CD8-positive, alpha-beta memory T cell (primary cell): ENCODE results near the gene ASPG. TPM values are rescaled to one million over a fixed set of nuclear protein-coding genes. Genes with fewer than 3 reads are reported as not detected.
A peak's percentile ranks its signal among the peaks of the same experiment; 100 is the strongest.

Experiments
- CTCF ChIA-PET: fragments of 350-600 bp; sonication (Branson Sonifier 250); formaldehyde crosslinking; loops from one replicate; lab custom pipeline; 2021; ENCODE audit warnings: antibody characterized with exemption; lab: Charles Lee
- POLR2A ChIA-PET: fragments of 350-600 bp; sonication (Branson Sonifier 250); formaldehyde crosslinking; loops from one replicate; lab custom pipeline; 2021; ENCODE audit warnings: antibody characterized with exemption; lab: Charles Lee
- DNase-seq, 5 donors: peaks; one replicate each; pipeline versions ENCODE4 v3.0.0 to v3.0.0-alpha.2; 2020 to 2022; ENCODE audit warnings: mixed read lengths in 1 of 5
- H3K27ac ChIP-seq: one replicate; pipeline ENCODE4 v1.7.0; 2013; ENCODE audit warnings: low read depth, mild to moderate bottlenecking, low read length, moderate library complexity
- H3K27me3 ChIP-seq: 2 replicates; pipeline ENCODE4 v1.7.0; 2013; ENCODE audit warnings: low read length, mild to moderate bottlenecking; ENCODE audit not compliant: insufficient read depth, poor library complexity, severe bottlenecking
- H3K36me3 ChIP-seq: 2 replicates; pipeline ENCODE4 v1.7.0; 2013; ENCODE audit warnings: mild to moderate bottlenecking, low read length, moderate library complexity; ENCODE audit not compliant: insufficient read depth
- H3K4me1 ChIP-seq: 2 replicates; pipeline ENCODE4 v1.7.0; 2013; ENCODE audit warnings: mild to moderate bottlenecking, low read length, moderate library complexity; ENCODE audit not compliant: insufficient read depth
- H3K4me3 ChIP-seq: 2 replicates; pipeline ENCODE4 v1.7.0; 2013; ENCODE audit warnings: mild to moderate bottlenecking, low read length
- H3K9me3 ChIP-seq: 2 replicates; pipeline ENCODE4 v1.7.0; 2013; ENCODE audit warnings: mild to moderate bottlenecking, low read length
- H3K27ac Mint-ChIP-seq, 8 donors: one replicate each; pipeline ENCODE4 v1.8.0; 2020 to 2021; ENCODE audit warnings: mixed read lengths in 8 of 8, mild to moderate bottlenecking in 6 of 8, inconsistent platforms in 3 of 8, moderate library complexity in 3 of 8
- H3K27me3 Mint-ChIP-seq, 2 donors: one replicate each; pipeline ENCODE4 v1.8.0; 2020 to 2021; ENCODE audit warnings: mixed read lengths in 2 of 2, mild to moderate bottlenecking in 1 of 2, moderate library complexity in 1 of 2
- H3K36me3 Mint-ChIP-seq, 3 donors: one replicate each; pipeline ENCODE4 v1.8.0; 2020 to 2021; ENCODE audit warnings: mixed read lengths in 3 of 3, inconsistent platforms in 1 of 3, mild to moderate bottlenecking in 1 of 3
- H3K4me1 Mint-ChIP-seq, 3 donors: one replicate each; pipeline ENCODE4 v1.8.0; 2020 to 2021; ENCODE audit warnings: mixed read lengths in 3 of 3, inconsistent platforms in 1 of 3, mild to moderate bottlenecking in 1 of 3
- H3K4me3 Mint-ChIP-seq, 7 donors: one replicate each; pipeline ENCODE4 v1.8.0; 2020 to 2021; ENCODE audit warnings: mixed read lengths in 7 of 7, mild to moderate bottlenecking in 6 of 7, moderate library complexity in 4 of 7, inconsistent platforms in 2 of 7
- H3K9me3 Mint-ChIP-seq, 5 donors: one replicate each; pipeline ENCODE4 v1.8.0; 2020 to 2022; ENCODE audit warnings: mixed read lengths in 5 of 5, mild to moderate bottlenecking in 3 of 5, moderate library complexity in 2 of 5, inconsistent platforms in 1 of 5
- polyA plus RNA-seq: library from polyadenylated mRNA; unstranded; fragments of 300-500 nt; fragmentation: Illumina TruSeq; gene quantifications from one replicate; pipeline ENCODE4 v1.2.3, GENCODE V29; 2021
- total RNA-seq, 2 experiments: library from RNA; stranded (reverse); gene quantifications; one replicate each; pipeline ENCODE4 v1.2.3, GENCODE V29; 2021

The ASPG gene
- total and polyA plus RNA-seq, 3 experiments from 2014 or later, result not detected

- Histone ChIP-seq H3K36me3 (no peaks in the 10 kb centered on the region), H3K27ac (no peak overlapping the region), H3K27me3 (no peaks in the 10 kb centered on the region), H3K9me3 (peaks cover 5% of the 10 kb centered on the region), H3K4me3 (no peak overlapping the region), H3K4me1 (peaks cover 10% of the 10 kb centered on the region)
- peak; percentile 71 to 87 (median 78) for DNase-seq
- Mint-ChIP-seq H3K4me1 (peaks cover 11 to 20% (median 17%) of the 10 kb centered on the region in 3 donors), H3K27ac (peak overlapping the region in 6 of 8 donors; percentile 0 to 92 (median 70)), H3K27me3 (peaks cover 10 to 14% of the 10 kb centered on the region in 2 donors), H3K9me3 (peaks cover 3 to 8% (median 7%) of the 10 kb centered on the region in 5 donors), H3K4me3 (peak overlapping the region in 5 of 7 donors; percentile 0 to 69 (median 16)), H3K36me3 (no peaks in the 10 kb centered on the region)
- POLR2A ChIA-PET, result no interaction called here
- CTCF ChIA-PET, result interaction anchor here (0.6 to 3.0 kb wide), 15 partner anchors 9 to 1460 kb away, joined by 3 to 14 read pairs (median 4); no protein-coding TSS in a partner anchor
Observed at GRCh38 chr14:104078031-104078455, 7.5 kb upstream of the ASPG start.

GRCh38 chr14:104080376-104081260 is 4.9 kb upstream of the ASPG start:
- peaks cover 19 to 24% (median 20%) of the 10 kb centered on the region in 3 donors for H3K4me1 Mint-ChIP-seq
- ChIA-PET CTCF (interaction anchor here (1.5 kb wide), 1 partner anchor 483 kb away, joined by 5 read pairs; no protein-coding TSS in a partner anchor), POLR2A (no interaction called here)

GRCh38 chr14:104081261-104081835 is 4.2 kb upstream of the ASPG start:
- ChIA-PET POLR2A (no interaction called here), CTCF (interaction anchor here (1.5 kb wide), 1 partner anchor 483 kb away, joined by 5 read pairs; no protein-coding TSS in a partner anchor)
- H3K36me3 Mint-ChIP-seq, result no peaks in the 10 kb centered on the region
- H3K4me3 Mint-ChIP-seq, result no peak overlapping the region
- Histone ChIP-seq H3K27ac (no peak overlapping the region), H3K4me3 (no peak overlapping the region), H3K4me1 (peaks cover 10% of the 10 kb centered on the region), H3K9me3 (no peaks in the 10 kb centered on the region), H3K27me3 (no peaks in the 10 kb centered on the region), H3K36me3 (no peaks in the 10 kb centered on the region)
- no peak overlapping the region for H3K27ac Mint-ChIP-seq
- no peaks in the 10 kb centered on the region for H3K9me3 Mint-ChIP-seq
- no peak for DNase-seq
- H3K27me3 Mint-ChIP-seq, result peaks cover 11 to 22% of the 10 kb centered on the region in 2 donors
- H3K4me1 Mint-ChIP-seq, result peaks cover 19 to 24% (median 20%) of the 10 kb centered on the region in 3 donors

More at GRCh38 chr14:104080376-104081260, 4.9 kb upstream of the ASPG start:
- Mint-ChIP-seq H3K4me3 (no peak overlapping the region), H3K36me3 (no peaks in the 10 kb centered on the region), H3K27me3 (peaks cover 13 to 20% of the 10 kb centered on the region in 2 donors), H3K9me3 (no peaks in the 10 kb centered on the region), H3K27ac (no peak overlapping the region)
- Histone ChIP-seq H3K9me3 (no peaks in the 10 kb centered on the region), H3K27ac (no peak overlapping the region), H3K36me3 (no peaks in the 10 kb centered on the region), H3K4me1 (peaks cover 10% of the 10 kb centered on the region), H3K4me3 (no peak overlapping the region), H3K27me3 (no peaks in the 10 kb centered on the region)
- DNase-seq, result no peak

- no peak overlapping the region for H3K4me3 Mint-ChIP-seq
- CTCF ChIA-PET, result no interaction called here
- no peaks in the 10 kb centered on the region for H3K36me3 Mint-ChIP-seq
- POLR2A ChIA-PET, result no interaction called here
- Histone ChIP-seq H3K4me1 (peaks cover 7% of the 10 kb centered on the region), H3K4me3 (no peak overlapping the region), H3K27me3 (no peaks in the 10 kb centered on the region), H3K36me3 (no peaks in the 10 kb centered on the region), H3K9me3 (no peaks in the 10 kb centered on the region), H3K27ac (no peak overlapping the region)
- DNase-seq, result no peak
- H3K4me1 Mint-ChIP-seq, result peaks cover 14 to 19% (median 15%) of the 10 kb centered on the region in 3 donors
- peaks cover 11 to 20% of the 10 kb centered on the region in 2 donors for H3K27me3 Mint-ChIP-seq
- H3K9me3 Mint-ChIP-seq, result no peaks in the 10 kb centered on the region
- no peak overlapping the region for H3K27ac Mint-ChIP-seq
Observed at GRCh38 chr14:104081951-104082464, 3.5 kb upstream of the ASPG start.

- POLR2A ChIA-PET, result no interaction called here
- Histone ChIP-seq H3K27me3 (no peaks in the 10 kb centered on the region), H3K4me1 (peaks cover 6% of the 10 kb centered on the region), H3K36me3 (no peaks in the 10 kb centered on the region), H3K9me3 (no peaks in the 10 kb centered on the region), H3K4me3 (no peak overlapping the region), H3K27ac (no peak overlapping the region)
- H3K27me3 Mint-ChIP-seq, result peaks cover 13 to 22% of the 10 kb centered on the region in 2 donors
- CTCF ChIA-PET, result no interaction called here
- peaks cover 11 to 16% (median 13%) of the 10 kb centered on the region in 3 donors for H3K4me1 Mint-ChIP-seq
- DNase-seq, result no peak
- no peaks in the 10 kb centered on the region for H3K9me3 Mint-ChIP-seq
- H3K36me3 Mint-ChIP-seq, result no peaks in the 10 kb centered on the region
- H3K27ac Mint-ChIP-seq, result no peak overlapping the region
- no peak overlapping the region for H3K4me3 Mint-ChIP-seq
Observed at GRCh38 chr14:104082807-104083206, 2.7 kb upstream of the ASPG start.

GRCh38 chr14:104084251-104085002 is 1.1 kb upstream of the ASPG start:
- Mint-ChIP-seq H3K36me3 (no peaks in the 10 kb centered on the region), H3K27ac (peak overlapping the region in 1 of 8 donors; percentile 26), H3K4me3 (peak overlapping the region in 3 of 7 donors; percentile 27 to 41 (median 28)), H3K9me3 (no peaks in the 10 kb centered on the region), H3K27me3 (peaks cover 11 to 19% of the 10 kb centered on the region in 2 donors), H3K4me1 (peaks cover 0 to 8% (median 7%) of the 10 kb centered on the region in 3 donors)
- ChIA-PET POLR2A (no interaction called here), CTCF (no interaction called here)
- Histone ChIP-seq H3K4me3 (no peak overlapping the region), H3K27me3 (no peaks in the 10 kb centered on the region), H3K36me3 (no peaks in the 10 kb centered on the region), H3K4me1 (no peaks in the 10 kb centered on the region), H3K9me3 (no peaks in the 10 kb centered on the region), H3K27ac (no peak overlapping the region)
- no peak for DNase-seq

- Histone ChIP-seq H3K27me3 (no peaks in the 10 kb centered on the region), H3K4me3 (no peak overlapping the region), H3K9me3 (no peaks in the 10 kb centered on the region), H3K36me3 (no peaks in the 10 kb centered on the region), H3K4me1 (no peaks in the 10 kb centered on the region), H3K27ac (no peak overlapping the region)
- no peak for DNase-seq
- H3K27ac Mint-ChIP-seq, result no peak overlapping the region
- H3K36me3 Mint-ChIP-seq, result no peaks in the 10 kb centered on the region
- POLR2A ChIA-PET, result no interaction called here
- H3K4me3 Mint-ChIP-seq, result no peak overlapping the region
- no peaks in the 10 kb centered on the region for H3K9me3 Mint-ChIP-seq
- CTCF ChIA-PET, result interaction anchor here (3.7 kb wide), 1 partner anchor 9 kb away, joined by 14 read pairs; no protein-coding TSS in a partner anchor
- H3K4me1 Mint-ChIP-seq, result peaks cover 0 to 8% (median 7%) of the 10 kb centered on the region in 3 donors
- peaks cover 11 to 19% of the 10 kb centered on the region in 2 donors for H3K27me3 Mint-ChIP-seq
Observed at GRCh38 chr14:104085889-104086201, 345 bp downstream of the ASPG start.
